ENCODE measurements around the gene NRAS.

NRAS gene

DNA sequence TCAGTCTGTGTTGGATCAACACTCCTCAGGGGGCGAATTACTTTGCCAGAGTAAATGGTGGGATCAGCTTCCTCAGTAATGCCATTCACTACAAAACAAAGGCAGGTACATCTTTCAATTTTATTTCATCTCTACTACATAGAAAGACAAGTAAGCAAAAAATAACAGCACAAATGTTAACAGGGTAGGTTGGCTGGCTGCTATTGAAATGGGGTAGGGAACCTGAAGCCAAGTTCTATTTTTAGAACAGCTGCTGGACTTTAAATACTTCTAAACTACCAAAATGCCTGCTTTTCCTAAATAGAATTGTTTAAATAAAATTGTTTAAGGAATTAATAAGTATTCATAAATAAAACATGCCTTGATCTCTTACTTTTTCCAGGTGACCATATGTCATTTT is 7.3 kb upstream of the NRAS start:
- no peak for DNase-seq

GRCh38 chr1:114723457-114723856 is 6.9 kb upstream of the NRAS start:
- DNase-seq: no peak

- no peak for DNase-seq
Observed at GRCh38 chr1:114720492-114720891, 3.9 kb upstream of the NRAS start.

- no peak for DNase-seq
Observed at GRCh38 chr1:114719424-114719787, 2.8 kb upstream of the NRAS start.

DNA sequence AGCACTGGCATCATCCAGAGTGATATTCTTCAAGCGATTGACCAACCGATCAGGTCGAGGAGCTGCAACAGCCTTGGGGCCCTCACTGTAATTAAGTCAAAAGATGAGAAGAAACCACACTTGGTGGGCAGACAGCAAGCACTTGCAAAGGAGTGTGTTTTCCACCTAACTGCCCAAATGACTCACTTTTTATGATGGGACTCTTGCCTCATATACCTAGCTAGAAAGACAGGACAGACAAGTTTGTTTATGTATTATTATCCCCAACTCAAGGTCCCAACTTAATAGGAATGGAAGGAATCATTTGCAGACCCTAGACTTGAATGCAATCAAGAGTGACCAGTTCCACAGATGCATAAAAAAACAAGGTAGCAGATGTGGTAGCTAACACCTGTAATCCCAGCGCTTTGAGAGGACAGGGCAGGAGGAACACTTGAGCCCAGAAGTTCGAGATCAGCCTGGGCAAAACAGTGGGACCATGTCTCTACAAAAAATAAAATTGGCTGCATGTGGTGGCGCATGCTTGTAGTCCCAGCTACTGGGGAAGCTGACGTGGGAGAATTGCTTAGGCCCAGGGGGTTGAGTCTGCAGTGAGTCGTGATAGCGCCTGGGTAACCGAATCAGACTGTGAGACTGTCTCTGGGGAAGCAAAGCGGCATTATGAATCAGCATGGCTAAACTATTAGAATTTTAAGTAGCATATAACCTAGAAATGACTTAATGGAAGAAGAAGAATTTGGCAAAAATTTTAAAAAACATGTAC is 2.3 kb upstream of the NRAS start:
- DNase-seq: no peak

GRCh38 chr1:114715952-114716303 is 643 bp downstream of the NRAS start:
- DNase-seq: no peak

- DNase-seq: no peak
Observed at GRCh38 chr1:114712977-114713376, 3.6 kb downstream of the NRAS start.

DNA sequence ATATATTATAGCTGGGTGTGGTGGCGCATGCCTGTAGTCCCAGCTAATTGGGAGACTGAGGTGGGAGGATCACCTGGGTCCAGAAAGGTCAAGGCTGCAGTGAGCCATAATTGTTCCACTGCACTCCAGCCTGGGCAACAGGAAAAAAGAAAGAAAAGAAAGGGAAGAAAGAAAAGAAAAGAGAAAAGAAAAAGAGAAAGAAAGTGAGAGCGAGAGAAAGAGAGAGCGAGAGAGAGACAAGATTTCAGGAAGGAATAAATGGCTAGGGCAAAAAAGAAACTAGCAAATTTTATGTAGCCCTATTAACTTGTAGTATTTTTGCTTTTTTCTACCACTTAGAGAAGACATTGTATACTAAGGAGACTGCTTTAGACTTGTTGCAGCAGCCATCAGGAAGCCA is 6.2 kb downstream of the NRAS start:
- DNase-seq: no peak

DNA sequence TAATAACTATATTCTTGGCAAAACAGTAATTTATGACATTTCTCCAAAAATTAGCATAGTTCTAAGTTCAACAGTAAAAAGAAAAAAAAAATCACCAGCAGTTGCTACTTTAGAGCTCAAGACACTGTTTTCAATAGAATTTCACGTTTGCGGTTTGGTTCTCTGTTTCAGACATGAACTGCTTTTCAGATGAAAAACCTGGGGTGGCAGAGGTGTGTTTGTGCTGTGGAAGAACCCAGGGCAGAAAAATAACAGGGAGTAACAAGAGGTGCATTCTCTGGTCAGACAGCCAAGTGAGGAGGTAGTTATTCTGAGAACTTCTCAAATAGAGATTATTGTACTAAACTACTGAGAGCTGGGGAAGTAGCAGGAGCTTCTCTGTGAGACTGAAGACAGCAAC is 9.0 kb downstream of the NRAS start:
- DNase-seq: no peak

DNA sequence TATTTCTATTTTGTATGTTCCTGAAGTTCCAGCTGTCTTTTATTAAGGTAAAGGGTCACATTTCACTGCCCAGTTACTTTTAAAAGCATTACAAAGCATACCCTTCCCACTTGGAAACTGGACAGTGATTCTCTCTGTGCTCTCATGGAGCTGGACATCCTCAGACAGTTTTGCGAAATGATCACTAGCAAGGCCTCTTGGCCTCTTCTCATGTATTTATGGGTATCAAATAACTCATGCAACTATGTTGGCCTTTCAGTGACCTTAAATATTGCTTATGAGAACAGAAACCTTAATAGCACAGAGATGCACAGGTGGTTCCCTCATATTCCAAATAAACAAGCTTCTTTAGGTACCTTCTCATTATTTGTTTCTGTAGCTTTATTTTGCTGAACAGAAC is 13.3 kb downstream of the NRAS start:
- no peak for DNase-seq

DNA sequence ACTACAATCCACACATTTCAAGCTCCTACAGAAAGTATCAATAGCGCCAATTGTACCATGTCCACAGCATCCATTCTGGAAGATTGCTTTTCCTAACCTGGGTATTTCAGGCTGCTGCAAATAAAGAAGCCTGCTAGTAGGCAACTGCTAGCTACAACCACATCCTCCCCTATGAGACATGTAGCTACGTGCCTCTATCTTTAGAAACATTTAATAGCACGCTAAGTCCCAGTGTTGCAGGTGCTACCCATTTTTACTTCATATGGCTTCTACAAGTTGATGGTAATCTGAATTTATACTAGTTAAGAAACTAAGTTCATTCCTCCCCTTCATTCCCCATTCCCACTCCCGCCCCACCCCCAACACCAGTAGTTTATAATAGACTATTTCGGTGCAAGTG is 13.8 kb downstream of the NRAS start:
- DNase-seq: no peak

GRCh38 chr1:114701931-114702330 is 14.6 kb downstream of the NRAS start:
- no peak for DNase-seq

GRCh38 chr1:114700036-114700600 is 16.5 kb downstream of the NRAS start:
- DNase-seq: no peak

GRCh38 chr1:114696810-114697209 is 19.8 kb downstream of the NRAS start:
- no peak for DNase-seq

GRCh38 chr1:114695430-114696058 is 21.0 kb downstream of the NRAS start, which contains the start of gene AMPD1:
Gene AMPD1, minus strand, starts transcription at chr1:114695546. Its CDS starts 75 bp downstream, at chr1:114695471.
- DNase-seq: no peak

DNA sequence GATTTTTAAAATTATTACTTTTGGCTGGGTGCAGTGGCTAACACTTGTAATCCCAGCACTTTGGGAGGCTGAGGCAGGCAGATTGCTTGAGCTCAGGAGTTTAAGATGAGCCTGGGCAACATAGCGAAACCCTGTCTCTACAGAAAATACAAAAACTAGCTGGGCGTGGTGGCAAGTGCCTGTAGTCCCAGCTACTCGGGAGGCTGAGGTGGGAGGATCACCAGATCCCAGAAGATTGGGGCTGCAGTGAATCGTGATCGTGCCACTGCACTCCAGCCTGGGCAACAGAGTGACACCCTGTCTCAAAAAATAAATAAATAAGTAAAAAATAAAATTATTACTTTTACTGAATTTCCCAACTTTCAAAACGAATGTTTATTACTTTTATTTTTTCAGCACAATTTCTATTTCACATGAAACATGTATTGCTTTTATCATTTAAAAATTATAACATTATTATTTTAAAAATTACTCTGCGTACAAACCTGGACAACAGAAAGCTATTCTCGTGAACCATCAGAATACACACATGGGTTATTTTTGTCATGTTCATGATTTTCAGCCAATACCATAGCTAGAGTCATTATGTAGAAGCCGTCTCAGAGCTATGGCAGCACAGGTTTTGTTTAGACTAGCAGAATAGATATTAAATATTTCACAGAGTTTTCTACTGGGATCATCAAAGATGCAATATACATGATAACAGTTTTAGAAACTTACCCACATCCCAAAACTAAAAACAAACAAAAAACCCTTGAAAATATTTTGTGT is 21.8 kb downstream of the NRAS start:
- DNase-seq: no peak

- DNase-seq: no peak
Observed at GRCh38 chr1:114692947-114693346, 23.6 kb downstream of the NRAS start.

DNA sequence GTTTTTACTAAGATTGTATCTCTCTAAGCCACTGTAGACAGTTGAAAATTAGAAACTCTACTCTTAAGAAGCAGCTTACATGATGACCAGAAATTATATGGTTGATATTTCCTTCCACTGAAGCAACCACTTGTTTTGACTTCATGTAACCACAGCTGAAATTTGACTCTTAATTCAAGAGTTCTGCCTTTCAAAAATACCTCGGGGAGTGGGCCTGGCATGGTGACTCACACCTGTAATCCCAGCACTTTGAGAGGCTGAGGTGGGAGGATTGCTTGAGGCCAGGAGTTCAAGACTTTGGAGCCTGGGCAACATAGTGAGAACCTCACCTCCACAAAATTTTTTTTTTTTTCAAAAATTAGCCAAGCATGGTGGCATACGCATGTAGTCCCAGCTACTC is 25.5 kb downstream of the NRAS start:
- no peak for DNase-seq

GRCh38 chr1:114690148-114690547 is 26.4 kb downstream of the NRAS start:
- DNase-seq: no peak

- DNase-seq: no peak
Observed at GRCh38 chr1:114688526-114688925, 28.0 kb downstream of the NRAS start.

DNA sequence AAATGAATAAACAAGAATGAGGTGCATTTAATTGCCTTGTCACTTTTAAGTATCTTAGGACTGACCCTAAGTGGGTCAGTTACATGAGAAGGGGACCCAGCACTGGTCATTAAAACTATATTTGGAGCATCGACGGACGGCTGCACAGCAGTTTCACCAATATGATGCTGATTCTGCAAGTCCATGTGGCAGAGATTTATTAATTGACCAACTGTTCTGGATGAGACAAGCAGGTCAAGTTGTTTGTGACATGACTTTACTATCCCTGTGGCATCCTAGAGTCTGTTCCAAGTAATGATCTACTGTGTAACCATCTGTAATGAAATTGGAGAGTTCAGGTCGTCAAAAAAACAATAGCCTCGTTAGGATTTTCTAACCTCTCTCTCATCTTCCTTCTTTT is 30.7 kb downstream of the NRAS start:
- no peak for DNase-seq

DNA sequence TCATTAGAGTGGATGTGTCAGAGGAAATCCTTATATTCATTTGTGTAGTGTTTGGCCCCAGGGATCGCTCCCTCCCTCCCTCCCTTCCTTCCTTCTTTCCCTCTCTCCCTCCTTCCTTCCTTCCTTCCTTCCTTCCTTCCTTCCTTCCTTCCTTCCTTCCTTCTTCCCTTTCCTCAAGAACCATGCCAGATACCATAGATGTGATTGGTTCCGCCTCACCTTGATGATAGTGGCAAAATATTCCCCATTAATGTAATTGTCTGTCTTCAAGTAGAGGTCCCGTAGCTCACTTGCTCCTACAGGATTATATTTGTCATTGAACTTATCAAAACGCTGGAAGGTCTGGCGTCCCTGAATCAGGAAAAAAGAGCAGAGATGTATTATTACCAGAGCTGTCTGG is 38.9 kb downstream of the NRAS start:
- DNase-seq: no peak

DNA sequence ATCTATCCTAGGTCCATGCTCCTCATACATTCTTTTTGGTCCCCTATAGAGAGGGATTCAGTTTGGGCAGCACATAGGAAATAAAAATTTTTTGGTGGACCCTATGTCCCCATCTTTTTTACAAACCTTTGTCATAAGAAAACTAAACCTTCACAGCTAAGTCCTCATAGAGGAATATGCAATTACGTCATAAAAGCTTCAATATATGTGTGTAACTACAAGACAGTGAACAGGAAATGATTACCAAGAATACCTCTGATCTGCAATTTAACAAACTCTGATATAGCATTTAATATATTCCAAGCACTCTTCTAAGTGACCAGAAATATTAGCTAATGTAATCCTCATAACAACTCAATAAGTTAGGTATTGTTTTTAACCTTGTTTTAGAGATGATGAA is 40.5 kb downstream of the NRAS start:
- DNase-seq: no peak

DNA sequence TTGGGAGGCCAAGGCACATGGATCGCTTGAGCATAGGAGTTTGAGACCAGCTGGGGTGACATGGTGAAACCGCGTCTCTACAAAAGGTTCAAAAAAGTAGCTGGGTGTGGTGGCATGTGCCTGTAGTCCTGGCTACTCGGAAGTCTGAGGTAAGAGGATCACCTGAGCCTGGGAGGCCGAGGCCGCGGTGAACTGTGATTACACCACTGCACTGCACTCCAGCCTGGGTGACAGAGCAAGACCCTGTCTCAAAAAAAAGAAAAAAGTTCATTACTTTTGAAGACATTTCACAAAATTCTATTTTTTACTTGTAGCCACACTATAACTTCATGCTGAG is 44.7 kb downstream of the NRAS start:
- no peak for DNase-seq
